GM12878 (cell line): ENCODE measurements around the gene LKAAEAR1. TPM values are rescaled to one million over a fixed set of nuclear protein-coding genes. Genes with fewer than 3 reads are reported as not detected.

Source experiments
- E2F8 ChIP-seq: fragments of 450-650 bp; IDR thresholded peaks from 2 replicates; pipeline ENCODE4 v1.6.1; 2018; ENCODE audit warnings: mild to moderate bottlenecking, low read depth, moderate library complexity; ENCODE audit not compliant: partially characterized antibody
- RAD21 ChIP-seq: IDR thresholded peaks from 2 replicates; pipeline ENCODE4 v1.6.1; 2011; ENCODE audit warnings: mild to moderate bottlenecking, low read depth, low read length, moderate library complexity; ENCODE audit not compliant: insufficient read depth
- ZBTB40 ChIP-seq: fragments of 450-650 bp; IDR thresholded peaks from 2 replicates; pipeline ENCODE4 v1.6.1; 2016; ENCODE audit warnings: mild to moderate bottlenecking, moderate library complexity, borderline replicate concordance
- polyA plus RNA-seq, 11 experiments: library from polyadenylated mRNA; depleted of rRNA in 4 of 11; unstranded in 6 of 11; stranded (reverse) in 5 of 11; fragments of >200 nt; fragmentation: Nextera tagmentation in 4 of 11; fragmentation: Illumina TruSeq in 1 of 11; extraction: Ambion mirVana in 4 of 11; extraction: Trizol in 1 of 11; gene quantifications; 1 replicate in 1 of 11; 2 replicates in 10 of 11; pipeline versions ENCODE4 v1.2.1 to v1.2.3, GENCODE V29; 2011 to 2016; ENCODE audit warnings: inconsistent platforms in 2 of 11, missing spikeins in 2 of 11, low read depth in 1 of 11
- total RNA-seq, 4 experiments: library from RNA; depleted of rRNA in 3 of 4; stranded (reverse); fragments of >200 nt in 3 of 4; fragmentation: Illumina TruSeq in 1 of 4; extraction: Trizol in 1 of 4; gene quantifications; 2 replicates each; pipeline versions ENCODE4 v1.2.1 to v1.2.3, GENCODE V29; 2013 to 2021

The LKAAEAR1 gene
- total and polyA plus RNA-seq, 10 of the 15 experiments (the other 5 are each of a cell fraction or from before 2014, with no cell fraction given) = not detected

- no peak for TF ChIP-seq ZBTB40
- TF ChIP-seq E2F8 = no peak
- no peak for TF ChIP-seq RAD21
- TF ChIP-seq, all 136 proteins: peak for 0
These were observed 20.0 kb downstream of the LKAAEAR1 start (continued) for GRCh38 chr20:64064145-64064698.
